Sigmoid colon (tissue), 4 donors: Measurements from ENCODE around the gene NRTN.

Source experiments
- CTCF ChIP-seq, 4 experiments: fragments of 450-650 bp in 3 of 4; fragments of 200-600 bp in 1 of 4; IDR thresholded peaks; one replicate each; pipeline ENCODE4 v1.5.1; 2016 to 2019; ENCODE audit warnings: antibody characterized with exemption in 4 of 4, mild to moderate bottlenecking in 3 of 4, moderate library complexity in 2 of 4
- EP300 ChIP-seq, 4 donors: sonication (generic); formaldehyde crosslinking; IDR thresholded peaks; one replicate each; pipeline ENCODE4 v1.6.1; 2017; ENCODE audit warnings: antibody characterized with exemption in 4 of 4

- no peak for TF ChIP-seq CTCF (IDR thresholded peaks at IDR 0.05)
- TF ChIP-seq EP300 (IDR thresholded peaks at IDR 0.05) = no peak
Observed at GRCh38 chr19:5762608-5763217, 42.2 kb upstream of the NRTN start.
